Non-pigmented ciliary epithelial cell (primary cell): ENCODE results near the gene USF2.
"Not testable (repeated sequence)": the region's sequence is repeated elsewhere in the genome, so short reads cannot be mapped to it uniquely, and the experiment has no call there.

Experiments used
- DNase-seq: peaks from one replicate; pipeline ENCODE4 v3.0.0-alpha.2; 2010; ENCODE audit warnings: low read depth

USF2 gene, protein sequence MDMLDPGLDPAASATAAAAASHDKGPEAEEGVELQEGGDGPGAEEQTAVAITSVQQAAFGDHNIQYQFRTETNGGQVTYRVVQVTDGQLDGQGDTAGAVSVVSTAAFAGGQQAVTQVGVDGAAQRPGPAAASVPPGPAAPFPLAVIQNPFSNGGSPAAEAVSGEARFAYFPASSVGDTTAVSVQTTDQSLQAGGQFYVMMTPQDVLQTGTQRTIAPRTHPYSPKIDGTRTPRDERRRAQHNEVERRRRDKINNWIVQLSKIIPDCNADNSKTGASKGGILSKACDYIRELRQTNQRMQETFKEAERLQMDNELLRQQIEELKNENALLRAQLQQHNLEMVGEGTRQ

DNA sequence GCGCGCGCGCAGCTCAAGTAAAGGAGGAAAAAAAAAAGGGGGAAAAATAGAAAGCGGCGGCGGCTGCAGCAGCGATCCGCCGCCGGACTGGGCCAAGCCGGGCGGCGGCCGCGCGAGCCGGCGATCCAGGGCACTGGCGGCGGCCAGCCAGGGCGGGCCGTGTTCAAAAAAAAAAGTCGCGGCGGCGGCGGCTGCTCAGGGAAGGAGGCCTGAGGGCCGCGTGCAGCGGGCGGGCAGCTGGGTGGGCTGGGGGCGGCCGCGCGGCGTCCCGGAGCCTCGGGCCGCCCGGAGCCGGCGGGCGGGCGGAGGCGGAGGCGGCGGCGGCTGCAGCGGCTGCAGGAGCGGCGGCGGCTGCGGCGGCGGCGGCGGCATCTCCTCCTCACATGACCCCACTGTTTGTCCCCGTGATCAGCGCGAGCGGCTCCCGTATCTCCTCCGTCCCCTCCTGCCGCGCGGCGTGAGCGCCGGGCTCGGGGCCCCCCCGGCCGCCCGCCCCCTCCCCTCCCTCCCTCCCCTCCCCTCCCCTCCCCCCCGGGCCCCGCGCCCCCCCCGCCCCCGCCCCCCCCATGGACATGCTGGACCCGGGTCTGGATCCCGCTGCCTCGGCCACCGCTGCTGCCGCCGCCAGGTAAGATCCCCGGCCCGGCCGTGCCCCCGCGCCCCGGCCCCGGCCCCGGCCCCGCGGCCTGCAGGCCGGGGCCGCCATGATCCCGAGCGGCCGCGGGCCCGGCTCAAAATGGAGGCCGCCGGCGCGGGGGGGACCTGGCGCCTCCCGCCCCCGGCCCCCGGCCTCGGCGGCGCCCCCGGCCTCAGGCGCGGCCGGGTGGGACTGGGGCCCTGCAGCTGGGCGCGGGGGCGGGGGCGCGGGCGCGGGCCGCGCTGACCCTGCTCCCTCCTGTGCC, at the start of gene USF2:
USF2 (plus strand) TSS at position 427 of the 902 bp plus-strand sequence; CDS start at position 567, 140 bp downstream.
- no peak for DNase-seq

DNA sequence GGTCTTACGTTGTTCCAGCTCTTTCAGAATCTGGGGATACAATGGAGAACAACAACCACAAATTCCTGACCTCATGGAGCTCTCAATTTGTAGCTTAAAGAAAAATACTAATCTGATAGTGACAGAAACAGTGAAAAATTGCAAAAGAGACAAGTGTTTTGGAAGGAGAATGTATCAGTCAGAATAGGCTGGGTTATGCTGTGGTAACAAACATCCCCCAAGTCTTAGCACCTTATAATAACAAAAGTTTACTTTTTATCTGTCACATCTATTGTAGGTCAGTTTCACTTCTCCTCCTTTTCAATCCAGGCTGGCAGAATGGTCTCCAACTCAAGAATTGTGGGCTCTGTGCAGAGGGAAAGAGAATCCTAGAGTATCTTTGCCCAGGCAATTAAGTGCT, 49.8 kb upstream of the USF2 start:
- no peak for DNase-seq

DNA sequence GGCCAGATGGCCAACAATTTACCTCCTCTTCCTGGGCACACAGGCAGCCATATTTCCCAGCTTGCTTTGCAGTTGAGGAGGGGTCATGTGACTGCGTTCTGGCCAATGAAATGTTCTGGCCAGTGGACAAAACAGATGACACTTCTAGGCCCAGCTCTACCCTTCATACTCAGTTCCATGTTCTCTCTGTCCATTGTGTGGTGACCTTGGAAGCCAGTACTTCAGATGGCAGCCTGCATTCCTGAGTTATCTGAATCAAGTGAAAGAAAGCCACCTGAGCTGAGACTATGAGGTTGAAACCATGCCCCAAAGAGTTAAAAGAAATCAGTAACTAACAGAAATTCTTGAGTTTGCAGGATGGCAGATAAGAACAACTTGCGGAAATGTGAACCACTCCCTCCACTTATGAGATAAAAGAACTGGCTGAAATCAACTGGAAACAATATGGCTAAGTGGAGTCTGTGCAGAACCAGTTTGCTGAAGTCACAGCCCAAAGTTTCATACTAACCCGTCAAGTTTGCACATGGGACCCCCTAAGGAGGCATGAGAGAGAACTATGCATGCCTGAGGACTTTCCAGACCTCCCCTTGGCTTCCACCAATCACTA, 48.3 kb upstream of the USF2 start:
- DNase-seq = no peak

DNA sequence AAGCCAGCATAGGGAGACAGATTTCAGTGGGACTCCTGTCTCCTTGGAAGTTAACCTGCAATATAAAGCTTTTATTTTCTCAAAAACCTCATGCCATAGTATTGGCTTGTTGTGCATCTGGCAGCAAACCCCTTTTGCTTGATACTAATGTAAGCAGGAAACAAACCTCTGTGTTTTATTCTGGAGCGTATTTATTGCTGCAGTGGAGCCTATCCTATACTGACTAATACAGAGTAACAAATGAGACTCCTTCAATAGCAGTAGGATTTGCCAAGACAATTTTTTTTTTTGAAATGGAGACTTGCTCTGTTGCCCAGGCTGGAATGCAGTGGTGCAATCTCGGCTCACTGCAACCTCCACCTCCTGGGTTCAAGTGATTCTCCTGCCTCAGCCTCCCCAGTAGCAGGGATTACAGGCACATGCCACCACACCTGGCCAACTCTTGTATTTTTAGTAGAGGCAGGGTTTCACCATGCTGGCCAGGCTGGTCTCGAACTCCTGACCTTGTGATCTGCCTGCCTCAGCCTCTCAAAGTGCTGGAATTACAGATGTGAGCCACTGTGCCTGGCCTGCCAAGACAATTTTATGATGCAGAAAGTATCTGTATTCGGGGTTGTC, 47.7 kb upstream of the USF2 start:
- DNase-seq = not testable (repeated sequence)

DNA sequence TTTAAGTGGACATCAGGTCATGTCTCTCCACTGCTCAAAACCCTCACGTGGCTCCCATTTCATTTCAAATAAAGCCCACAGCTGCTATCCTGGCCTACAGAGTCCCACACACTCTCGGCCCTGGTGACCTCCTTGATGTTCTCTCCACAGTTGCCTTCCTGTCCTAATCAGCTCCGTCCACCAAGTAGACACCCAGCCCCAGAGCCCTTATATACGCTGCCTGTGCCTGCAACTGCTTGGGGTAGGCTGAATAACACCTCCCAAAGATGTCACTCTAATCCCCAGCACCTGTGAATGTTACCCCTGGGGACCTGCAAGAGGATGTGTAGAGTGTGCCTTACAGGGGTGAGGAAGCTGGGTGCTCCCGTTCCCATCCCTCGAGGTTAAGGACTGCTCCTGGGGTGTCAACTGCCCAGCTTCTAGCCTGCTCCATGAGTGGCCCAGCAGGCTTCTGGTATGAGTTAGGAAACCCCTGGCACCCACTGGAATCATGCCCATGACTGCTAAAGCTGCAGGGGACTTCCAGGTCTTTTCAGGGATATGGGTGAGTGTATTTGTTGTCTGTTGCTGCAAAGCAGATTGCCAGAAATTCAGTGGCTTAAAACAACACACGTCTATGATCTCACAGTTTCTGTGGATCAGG, 46.3 kb upstream of the USF2 start:
- DNase-seq = no peak

DNA sequence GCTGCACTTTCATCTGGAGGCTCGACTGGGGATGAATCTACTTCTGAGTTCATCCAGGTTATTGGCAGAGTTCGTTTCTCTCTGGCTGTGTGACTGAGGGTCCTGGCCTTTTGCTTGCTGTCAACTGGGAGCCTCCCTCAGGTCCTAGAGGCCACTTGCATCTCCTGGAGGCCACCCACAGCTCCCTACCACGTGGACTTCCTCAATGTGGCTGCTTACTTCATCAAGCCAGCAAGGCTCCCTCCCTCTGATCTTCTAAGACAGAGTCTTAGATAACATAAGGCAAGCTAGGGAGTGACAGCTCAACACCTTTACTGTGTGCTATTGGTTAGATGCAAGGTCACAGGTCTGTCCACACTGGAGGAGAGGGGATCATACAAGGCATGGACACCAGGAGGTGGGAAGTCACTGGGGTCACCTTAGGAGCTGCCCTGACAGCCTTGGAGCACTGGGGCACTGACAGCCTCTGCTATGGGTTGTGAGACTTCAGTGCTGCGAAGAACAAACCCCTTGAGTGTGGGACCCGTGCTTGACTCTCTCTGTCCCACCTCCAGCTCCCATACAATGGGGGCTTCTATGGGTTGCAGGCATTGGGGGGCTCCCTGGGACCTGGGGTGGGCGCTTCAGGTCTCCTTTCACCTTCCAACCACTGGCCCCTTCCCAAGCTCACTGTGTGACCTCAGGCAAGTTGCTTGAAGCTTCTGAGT, 45.5 kb upstream of the USF2 start:
- DNase-seq = no peak

DNA sequence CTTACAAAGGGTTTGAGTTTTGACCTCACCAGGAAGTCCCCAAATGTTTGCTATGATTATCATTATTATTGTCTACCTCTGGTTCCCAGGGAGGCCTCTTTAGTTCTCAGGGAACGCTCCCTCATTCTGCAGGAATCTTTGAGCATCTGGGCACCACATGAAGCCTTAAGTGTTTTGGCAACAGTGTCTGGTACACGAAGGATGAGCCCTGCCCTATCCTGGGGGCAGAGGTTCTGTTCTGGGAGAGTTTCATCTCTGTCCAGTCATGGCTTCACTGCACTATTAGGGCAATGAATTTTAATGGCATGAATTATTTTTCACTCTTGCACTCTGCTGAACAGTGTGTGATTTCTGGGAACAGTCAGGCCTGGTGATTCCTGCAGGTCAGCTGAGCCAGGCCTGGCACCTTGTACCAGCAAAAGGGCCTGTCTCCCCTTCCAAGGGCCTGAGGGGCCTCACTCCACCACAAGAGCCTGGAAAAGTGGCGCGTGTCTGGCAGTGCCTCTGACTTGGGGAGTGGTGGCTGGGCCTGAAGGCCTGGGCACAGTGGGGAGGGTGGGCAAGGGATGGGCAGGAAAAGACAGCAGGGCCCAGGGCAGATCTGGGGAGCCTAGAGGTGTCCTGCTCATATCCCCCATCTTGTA, 44.8 kb upstream of the USF2 start:
- no peak for DNase-seq

DNA sequence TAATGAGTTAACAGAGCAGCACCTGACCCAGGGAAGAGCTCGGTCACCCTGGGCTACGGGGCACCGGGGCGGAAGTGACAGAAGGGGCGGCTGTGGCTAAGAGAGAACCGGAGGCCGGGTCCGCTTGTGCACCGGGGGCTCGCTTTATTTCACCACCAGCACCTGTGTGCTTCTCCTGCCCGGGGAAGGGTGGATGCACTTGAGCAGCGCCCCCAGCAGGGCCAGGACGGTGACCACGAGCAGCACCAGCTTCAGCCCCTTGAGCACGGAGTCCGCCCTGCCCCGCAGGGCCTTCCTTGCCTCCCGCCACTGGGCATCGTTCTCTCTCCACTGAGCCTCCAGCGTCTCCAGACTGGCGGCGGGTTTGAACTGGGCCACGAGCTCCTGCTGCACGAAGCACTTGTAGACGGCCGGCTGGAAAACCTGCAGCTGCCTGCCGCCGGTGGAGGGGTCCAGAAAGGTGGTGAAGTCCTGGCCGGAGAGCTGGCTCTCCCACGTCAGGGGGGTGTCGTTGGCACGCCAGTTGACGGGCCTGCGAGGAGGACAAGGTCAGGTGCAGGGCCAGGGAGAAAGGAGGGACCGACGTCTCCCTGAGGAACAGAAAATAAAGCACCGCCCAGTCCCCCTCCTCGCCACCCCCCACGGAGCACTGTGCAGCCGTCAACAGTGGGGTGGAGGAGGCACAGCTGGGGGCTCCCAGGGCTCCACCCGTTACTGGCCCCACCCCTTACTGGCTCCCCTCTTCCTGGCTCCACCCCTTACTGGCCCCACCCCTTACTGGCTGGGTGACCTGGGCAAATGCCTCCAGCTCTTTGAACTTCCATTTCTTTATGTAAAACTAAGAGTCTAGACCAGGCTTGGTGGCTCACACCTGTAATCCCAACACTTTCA, 43.8 kb upstream of the USF2 start:
- no peak for DNase-seq

DNA sequence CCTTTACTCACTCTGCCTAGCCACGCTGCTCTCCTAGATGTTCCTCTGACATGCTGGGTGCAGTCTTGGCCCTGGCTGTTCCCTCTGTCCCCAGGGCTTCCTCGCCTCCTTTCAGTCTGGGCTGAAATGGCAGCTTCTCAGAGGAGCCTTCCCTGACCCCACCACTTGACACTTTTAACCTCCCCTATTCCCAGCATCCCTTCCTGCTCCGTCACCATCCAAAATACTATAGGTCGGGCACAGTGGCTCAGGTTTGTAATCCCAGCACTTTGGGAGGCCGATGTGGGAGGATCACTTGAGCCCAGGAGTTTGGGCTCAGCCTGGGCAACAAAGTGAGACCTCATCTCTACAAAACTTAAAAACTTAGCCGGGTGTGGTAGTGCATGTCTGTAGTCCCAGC, 42.8 kb upstream of the USF2 start:
- no peak for DNase-seq

DNA sequence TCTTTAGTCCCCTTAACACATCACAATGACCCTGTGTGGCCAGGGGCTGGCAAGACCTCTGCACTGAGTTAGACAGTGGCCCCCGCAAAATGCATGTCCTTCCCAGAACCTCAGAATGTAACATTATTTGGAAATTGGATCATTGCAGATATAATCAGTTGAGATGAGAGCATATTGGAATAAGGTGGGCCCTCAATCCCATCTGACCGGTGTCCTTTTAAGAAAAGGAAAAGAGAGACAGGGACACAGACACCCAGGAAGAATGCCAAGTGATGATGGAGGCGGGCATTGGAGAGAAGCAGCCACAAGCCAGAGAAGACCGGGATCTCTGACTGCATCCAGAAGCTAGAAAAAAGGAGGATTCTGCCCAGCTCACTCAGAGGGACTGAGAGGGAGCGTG, 42.0 kb upstream of the USF2 start:
- DNase-seq = no peak

DNA sequence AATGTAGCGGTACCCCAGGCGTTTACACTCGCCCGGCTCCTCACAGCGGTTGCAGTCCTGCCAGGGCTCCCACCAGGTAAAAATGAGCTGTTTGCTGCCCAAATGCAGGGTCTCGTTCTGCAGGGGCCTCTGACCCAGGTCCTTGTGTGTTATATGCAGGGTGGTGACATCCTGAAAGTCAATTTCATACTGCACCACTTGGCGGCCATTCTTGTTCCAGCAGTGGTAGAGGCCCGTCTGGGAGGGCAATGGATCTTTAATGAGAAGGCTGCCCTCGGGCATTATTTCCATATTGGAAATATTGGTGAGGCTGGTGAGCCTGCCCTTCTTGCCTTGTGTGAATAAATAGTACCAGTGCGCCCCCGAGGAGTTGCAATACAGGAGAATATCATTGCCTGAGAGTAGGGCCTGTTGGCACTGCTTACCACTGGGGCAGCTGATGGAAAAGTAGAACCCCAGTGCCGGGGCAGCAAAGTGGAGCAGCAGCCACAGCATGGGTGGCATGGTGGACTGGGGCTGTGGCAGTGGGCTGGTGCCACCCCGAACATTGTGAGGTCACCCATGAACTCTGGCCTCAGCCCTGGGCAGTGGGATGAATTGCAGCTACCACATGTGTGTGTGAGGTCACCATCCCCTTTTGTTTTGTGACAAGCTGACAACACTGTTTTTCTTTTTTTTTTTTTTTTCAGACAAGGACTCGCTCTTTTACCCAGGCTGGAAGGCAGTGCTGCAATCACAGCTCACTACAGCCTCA, 40.4 kb upstream of the USF2 start, which contains the start of gene FAM187B:
FAM187B (minus strand) TSS at position 563 of the 754 bp plus-strand sequence; CDS start at position 504, 59 bp downstream.
- DNase-seq = no peak

DNA sequence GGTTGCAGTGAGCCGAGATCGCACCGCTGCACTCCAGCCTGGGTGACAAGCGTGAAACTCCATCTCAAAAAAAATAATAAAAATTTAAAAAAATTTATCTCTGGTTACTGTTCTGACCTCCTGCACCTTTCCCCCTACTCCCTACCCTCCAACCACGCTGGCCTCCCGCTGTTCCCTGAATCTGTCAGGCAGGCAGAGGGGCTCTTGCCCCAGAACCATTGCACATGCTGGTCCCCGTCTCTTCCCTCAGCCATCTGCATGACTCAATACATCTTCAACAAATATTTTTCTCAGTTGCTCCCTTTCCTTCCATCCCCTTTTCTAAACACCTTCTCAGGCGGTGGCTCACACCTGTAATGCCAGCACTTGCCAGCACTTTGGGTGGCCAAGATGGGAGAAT, 39.2 kb upstream of the USF2 start:
- no peak for DNase-seq

DNA sequence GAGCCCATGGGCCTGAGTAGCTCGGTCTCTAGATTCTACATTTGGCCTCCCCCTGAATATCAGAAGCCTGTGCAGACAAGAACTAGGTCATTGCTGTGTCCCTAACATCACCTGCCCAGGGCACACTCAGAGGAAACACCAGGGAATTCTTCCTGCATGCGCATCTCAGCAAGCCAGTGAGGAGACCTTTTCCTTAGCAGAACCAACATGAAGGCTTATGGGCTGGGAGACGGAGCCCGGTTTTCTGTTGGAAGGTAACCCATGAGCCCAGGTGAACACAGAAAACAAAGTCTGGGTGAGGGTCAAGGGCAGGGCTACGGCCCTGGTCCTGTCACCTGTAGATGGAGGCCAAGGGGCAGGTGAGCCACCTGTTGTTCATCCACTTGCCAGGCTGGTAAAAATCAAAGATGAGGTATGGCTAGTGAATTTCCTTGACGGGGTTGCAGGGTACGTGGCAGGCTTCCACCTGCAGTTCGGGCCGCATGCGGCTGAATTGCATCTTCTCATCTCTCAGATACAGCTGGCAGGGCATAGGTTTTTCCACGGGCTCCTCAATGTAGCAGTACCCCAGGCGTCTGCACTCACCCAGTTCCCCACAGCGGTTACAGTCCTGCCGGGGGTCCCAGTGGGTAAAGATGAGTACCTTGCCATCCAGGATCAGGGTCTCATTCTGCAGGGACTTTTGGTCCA, 36.7 kb upstream of the USF2 start:
- no peak for DNase-seq

DNA sequence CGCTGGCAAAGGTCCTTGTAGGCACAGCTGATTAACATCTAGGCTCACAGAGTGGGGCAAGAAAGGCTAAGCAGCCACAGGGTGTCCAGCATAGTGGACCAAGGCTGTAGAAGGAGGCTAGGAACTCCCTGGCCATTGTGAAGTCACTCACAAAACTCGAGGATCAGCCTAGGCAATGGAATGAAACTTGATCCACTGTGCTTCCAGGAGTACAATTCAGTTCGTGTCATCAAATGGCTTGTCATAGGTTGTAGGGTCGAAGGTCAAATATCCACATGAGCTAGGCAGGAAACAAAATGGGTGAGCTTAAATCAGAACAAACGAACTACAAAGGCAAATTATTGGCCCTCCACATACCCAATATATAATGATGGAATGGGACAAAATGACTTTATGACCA, 35.9 kb upstream of the USF2 start:
- no peak for DNase-seq

DNA sequence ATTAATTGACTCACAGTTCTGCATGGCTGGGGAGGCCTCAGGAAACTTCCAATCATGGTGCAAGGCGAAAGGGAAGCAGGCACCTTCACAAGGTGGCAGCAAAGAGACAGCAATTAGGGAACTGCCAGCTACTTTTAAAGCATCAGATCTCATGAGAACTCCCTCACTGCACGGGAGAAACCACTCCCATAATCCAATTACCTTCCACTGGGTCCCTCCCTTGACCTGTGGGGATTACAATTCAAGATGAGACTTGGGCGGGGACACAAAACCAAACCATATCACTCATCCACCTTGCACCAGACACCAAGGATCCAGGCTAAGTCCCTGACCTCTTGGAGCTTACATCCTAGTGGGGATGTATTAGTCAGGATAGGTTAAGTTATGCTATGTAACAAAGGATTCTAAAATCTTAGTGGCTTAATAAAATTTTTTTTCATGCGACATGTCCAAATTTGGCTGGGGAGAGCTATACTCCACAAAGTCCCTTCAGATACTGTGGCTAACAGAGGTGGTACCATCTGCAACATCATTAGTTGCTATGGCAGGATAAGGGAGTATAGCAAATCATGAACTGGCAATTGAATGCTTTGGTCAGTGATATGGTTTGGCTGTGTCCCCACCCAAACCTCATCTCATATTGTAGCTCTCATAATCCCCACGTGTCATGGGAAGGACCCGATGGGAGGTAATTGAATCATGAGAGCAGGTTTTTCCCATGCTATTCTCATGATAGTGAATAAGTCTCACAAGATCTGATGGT, 31.9 kb upstream of the USF2 start:
- no peak for DNase-seq

DNA sequence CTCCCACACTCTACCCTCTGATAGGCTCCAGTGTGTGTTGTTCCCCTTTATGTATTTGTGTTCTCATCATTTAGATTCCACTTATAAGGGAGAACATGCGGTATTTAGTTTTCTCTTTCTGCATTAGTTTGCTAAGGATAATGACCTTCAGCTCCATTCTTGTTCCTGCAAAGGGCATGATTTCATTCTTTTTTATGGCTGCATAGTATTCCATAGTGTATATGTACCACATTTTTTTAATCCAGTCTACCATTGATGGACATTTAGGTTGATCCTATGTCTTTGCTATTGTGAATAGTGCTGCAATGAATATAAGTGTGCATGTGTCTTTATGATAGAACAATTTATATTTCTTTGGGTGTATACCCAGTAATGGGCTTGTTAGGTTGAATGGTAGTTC, 29.2 kb upstream of the USF2 start:
- DNase-seq = not testable (repeated sequence)

DNA sequence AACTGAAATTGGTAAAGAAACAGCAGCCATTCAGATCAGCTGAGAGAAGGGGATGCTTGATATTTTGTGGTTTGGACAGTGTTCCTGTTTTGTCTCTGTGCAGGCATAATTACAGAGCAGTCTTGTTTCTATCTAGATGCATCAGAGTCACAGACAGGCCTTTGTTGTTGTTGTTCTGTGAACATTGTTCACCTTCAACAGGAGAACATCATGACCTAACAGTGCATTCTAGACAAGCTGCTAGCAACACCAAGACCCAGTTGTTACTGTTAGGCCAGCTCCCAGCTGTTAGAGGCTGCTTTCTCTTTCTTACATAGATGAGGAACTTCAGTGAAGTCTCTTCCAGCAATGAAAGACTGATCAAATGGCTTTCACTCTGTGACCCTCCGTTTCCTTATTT, 28.4 kb upstream of the USF2 start:
- DNase-seq = no peak
